GM12801 (cell line): ENCODE data around the gene PTCRA.

Experiments used
- TF ChIP-seq, protein P1 (sequence below): IDR thresholded peaks from one replicate; pipeline ENCODE4 v1.5.1; 2011; ENCODE audit warnings: control low read depth; ENCODE audit not compliant: insufficient read length; ENCODE audit errors: extremely low read depth

PTCRA gene

DNA sequence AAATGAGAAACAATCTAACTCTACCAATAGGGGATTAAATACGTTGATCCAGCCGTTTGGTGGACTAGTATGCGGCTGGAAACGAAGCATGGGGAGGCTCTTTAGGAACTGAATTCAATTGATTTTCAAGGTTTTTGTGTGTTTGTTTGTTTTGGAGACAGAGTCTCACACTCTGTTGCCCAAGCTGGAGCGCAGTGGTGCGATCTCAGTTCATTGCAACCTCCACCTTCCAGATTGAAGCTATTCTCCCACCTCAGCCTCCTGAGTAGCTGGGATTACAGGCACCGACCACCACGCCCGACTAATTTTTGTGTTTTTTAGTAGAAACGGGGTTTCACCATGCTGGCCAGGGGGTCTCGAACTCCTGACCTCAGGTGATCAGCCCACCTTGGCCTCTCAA lies 20.5 kb downstream of the PTCRA start:
- TF ChIP-seq, protein P1, sequence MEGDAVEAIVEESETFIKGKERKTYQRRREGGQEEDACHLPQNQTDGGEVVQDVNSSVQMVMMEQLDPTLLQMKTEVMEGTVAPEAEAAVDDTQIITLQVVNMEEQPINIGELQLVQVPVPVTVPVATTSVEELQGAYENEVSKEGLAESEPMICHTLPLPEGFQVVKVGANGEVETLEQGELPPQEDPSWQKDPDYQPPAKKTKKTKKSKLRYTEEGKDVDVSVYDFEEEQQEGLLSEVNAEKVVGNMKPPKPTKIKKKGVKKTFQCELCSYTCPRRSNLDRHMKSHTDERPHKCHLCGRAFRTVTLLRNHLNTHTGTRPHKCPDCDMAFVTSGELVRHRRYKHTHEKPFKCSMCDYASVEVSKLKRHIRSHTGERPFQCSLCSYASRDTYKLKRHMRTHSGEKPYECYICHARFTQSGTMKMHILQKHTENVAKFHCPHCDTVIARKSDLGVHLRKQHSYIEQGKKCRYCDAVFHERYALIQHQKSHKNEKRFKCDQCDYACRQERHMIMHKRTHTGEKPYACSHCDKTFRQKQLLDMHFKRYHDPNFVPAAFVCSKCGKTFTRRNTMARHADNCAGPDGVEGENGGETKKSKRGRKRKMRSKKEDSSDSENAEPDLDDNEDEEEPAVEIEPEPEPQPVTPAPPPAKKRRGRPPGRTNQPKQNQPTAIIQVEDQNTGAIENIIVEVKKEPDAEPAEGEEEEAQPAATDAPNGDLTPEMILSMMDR = no peak

DNA sequence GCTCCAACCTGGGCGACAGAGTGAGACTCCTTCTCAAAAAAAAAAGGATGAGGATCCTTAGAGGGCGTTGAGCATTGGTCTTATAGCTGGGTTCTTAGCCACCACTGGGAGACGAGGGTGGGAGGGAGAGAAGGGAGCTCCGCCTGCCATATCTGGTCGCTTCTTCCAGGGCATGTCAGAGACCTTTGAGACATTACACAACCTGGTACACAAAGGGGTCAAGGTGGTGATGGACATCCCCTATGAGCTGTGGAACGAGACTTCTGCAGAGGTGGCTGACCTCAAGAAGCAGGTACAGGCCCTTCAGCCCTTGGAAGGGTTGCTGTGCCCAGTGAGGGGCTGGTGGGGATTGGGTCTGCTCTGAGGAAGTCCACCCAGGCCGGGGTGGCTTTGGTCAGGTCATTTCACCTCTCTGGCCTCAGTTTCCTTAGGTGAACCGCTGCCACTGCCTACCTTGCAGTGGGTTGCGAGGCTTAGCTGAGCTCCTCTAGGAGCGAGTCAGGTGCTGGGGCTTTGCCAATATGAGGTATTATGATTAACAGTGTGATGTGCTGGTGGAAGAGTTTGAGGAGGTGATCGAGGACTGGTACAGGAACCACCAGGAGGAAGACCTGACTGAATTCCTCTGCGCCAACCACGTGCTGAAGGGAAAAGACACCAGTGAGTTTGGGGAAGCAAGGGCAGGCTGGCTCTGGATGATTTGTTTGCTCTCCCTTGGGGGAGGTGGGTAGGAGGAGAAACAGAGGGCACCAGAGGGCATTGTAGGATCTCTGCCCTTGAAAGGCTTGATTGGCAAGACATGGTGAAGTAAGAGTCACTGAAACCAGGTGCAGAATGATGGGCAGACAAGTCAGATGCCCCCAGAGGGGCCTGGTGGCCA lies 21.9 kb downstream of the PTCRA start:
- TF ChIP-seq, protein P1 = no peak

DNA sequence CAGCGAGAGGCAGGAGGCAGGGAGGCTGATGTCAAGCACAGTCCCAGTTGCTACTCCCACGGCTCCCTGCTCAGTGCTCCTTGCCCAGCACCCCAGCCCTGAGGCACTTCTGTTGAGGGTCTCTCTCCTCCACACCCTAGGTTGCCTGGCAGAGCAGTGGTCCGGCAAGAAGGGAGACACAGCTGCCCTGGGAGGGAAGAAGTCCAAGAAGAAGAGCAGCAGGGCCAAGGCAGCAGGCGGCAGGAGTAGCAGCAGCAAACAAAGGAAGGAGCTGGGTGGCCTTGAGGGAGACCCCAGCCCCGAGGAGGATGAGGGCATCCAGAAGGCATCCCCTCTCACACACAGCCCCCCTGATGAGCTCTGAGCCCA lies 22.6 kb downstream of the PTCRA start:
- TF ChIP-seq, protein P1 = no peak

DNA sequence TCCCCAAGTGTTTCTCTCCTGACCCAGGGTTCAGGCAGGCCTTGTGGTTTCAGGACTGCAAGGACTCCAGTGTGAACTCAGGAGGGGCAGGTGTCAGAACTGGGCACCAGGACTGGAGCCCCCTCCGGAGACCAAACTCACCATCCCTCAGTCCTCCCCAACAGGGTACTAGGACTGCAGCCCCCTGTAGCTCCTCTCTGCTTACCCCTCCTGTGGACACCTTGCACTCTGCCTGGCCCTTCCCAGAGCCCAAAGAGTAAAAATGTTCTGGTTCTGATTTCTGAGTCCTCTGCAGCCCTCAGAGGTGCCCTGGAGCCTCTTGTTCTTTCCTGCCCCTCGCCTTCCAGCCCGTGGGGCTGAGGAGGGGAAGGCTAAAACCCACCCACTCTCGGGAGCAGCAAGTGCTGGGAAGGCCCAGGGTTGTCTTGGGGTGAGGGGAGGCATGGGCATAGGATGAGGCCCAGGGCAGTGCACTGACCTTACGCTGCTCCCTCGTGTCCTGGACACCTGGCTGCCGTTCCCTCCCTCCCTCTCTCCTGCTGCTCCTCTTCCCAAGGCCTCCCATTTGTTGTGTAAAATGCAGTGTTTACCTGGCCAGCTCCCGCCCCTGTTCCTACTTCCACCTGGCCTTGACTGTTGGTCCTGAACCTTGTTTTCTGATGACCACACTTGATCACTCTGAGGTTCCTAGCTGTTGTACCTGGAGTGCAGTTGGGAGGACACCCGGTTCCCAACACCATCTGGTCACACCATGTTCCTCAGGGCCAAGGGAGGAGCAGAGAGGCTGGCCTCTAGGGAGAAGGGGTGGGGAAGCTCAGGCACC lies 23.3 kb downstream of the PTCRA start:
- TF ChIP-seq, protein P1 = no peak

DNA sequence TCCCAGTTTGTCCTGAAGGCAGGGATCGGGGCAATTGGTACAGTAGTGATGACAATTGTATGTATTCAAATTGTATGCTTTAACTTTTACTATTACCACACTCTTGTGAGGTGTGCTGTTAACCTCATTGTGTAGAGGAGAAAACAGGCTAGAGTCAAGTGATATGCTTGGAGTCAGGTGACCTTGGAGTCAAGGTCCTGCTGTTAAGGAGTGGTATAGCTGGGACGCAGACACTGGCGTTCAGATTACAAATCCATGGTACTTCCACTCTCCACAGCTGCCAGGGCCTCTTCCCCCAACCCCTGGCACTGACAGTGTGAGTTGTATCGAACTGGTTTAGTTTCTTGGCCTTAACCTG lies 23.9 kb downstream of the PTCRA start:
- TF ChIP-seq, protein P1 = no peak

DNA sequence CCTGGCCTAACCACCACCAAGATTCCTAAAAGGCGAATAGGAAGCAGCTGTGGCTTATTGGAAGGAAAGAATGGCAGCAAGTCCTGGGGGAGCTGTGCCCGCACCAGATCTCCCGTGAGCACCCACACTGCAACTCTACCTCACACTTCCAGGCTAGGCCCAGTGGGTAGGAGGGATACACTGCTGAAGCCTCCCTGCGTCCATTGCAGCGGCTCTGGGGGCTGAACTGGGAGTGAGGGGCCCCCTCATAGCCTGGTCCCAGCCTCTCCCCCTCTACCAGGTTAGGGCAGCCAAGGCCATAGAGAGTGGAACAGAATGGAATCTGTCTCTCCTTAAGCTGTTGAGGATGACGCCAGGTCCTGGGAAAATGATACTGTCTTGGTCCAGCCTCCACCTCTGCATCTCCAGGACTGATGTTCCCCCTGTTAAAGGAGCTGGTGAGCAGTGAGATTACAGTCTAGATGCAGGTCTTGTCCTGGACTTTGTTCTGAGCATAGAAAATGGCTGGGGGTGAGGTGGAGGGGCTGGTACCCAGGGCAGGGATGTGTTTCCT lies 24.7 kb downstream of the PTCRA start:
- TF ChIP-seq, protein P1 = no peak

DNA sequence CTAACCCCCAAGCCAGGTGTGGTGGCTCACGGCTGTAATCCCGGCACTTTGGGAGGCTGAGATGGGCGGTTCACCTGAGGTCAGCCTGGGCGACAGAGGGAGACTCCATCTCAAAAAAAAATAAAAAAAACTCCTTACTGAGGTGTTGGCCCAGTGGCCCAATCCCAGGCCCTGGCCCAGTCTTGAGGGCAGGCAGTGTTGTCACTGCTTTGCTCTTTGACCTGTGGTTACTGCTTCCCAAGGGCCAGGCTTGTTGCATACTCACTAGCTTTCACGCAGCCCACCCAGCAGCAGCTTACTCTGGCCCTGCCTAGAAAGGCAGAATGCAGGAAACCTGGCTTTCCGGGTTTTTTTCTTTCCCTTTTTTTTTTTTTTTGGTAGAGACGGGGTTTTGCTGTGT lies 26.6 kb downstream of the PTCRA start:
- TF ChIP-seq, protein P1 = no peak
